KOPT-K1 (cell line): ENCODE measurements around the gene RTL1.

Source experiments
- H3K27ac ChIP-seq: fragments of 200-600 bp; sonication (generic); 2 replicates; pipeline ENCODE4 v1.5.1; 2016; ENCODE audit warnings: antibody characterized with exemption, mild to moderate bottlenecking, low read depth, low read length; ENCODE audit not compliant: poor library complexity, severe bottlenecking
- H3K36me3 ChIP-seq: fragments of 200-600 bp; sonication (generic); 2 replicates; pipeline ENCODE4 v1.5.1; 2017; ENCODE audit warnings: antibody characterized with exemption, mild to moderate bottlenecking, low read length, moderate library complexity; ENCODE audit not compliant: insufficient read depth
- H3K9me3 ChIP-seq: fragments of 200-600 bp; sonication (generic); 2 replicates; pipeline ENCODE4 v1.5.1; 2017; ENCODE audit warnings: antibody characterized with exemption, low read length, mild to moderate bottlenecking; ENCODE audit not compliant: insufficient read depth, poor library complexity, severe bottlenecking

Gene RTL1

GRCh38 chr14:100891501-100892445 lies 11.7 kb downstream of the RTL1 start:
- Histone ChIP-seq H3K9me3 (no peaks in the 10 kb centered on the region), H3K27ac (no peak overlapping the region), H3K36me3 (no peaks in the 10 kb centered on the region)

- no peaks in the 10 kb centered on the region for H3K9me3 ChIP-seq
- H3K27ac ChIP-seq, result no peak overlapping the region
- no peaks in the 10 kb centered on the region for H3K36me3 ChIP-seq
Observed at GRCh38 chr14:100891051-100891450, 12.5 kb downstream of the RTL1 start.

- Histone ChIP-seq H3K27ac (no peak overlapping the region), H3K9me3 (no peaks in the 10 kb centered on the region), H3K36me3 (no peaks in the 10 kb centered on the region)
Observed at GRCh38 chr14:100890061-100890850, 13.3 kb downstream of the RTL1 start.

- Histone ChIP-seq H3K27ac (no peak overlapping the region), H3K36me3 (no peaks in the 10 kb centered on the region), H3K9me3 (no peaks in the 10 kb centered on the region)
Observed at GRCh38 chr14:100889641-100890040, 13.9 kb downstream of the RTL1 start.

GRCh38 chr14:100888789-100889315 lies 14.7 kb downstream of the RTL1 start:
- no peak overlapping the region for H3K27ac ChIP-seq
- H3K9me3 ChIP-seq, result no peaks in the 10 kb centered on the region
- H3K36me3 ChIP-seq, result no peaks in the 10 kb centered on the region

GRCh38 chr14:100887728-100888335 lies 15.7 kb downstream of the RTL1 start:
- no peaks in the 10 kb centered on the region for H3K36me3 ChIP-seq
- H3K27ac ChIP-seq, result no peak overlapping the region
- H3K9me3 ChIP-seq, result no peaks in the 10 kb centered on the region

- H3K27ac ChIP-seq, result no peak overlapping the region
- no peaks in the 10 kb centered on the region for H3K36me3 ChIP-seq
- H3K9me3 ChIP-seq, result no peaks in the 10 kb centered on the region
Observed at GRCh38 chr14:100885617-100886016, 17.9 kb downstream of the RTL1 start.

GRCh38 chr14:100885196-100885595 lies 18.3 kb downstream of the RTL1 start:
- Histone ChIP-seq H3K36me3 (no peaks in the 10 kb centered on the region), H3K27ac (no peak overlapping the region), H3K9me3 (no peaks in the 10 kb centered on the region)

GRCh38 chr14:100884456-100884855 lies 19.1 kb downstream of the RTL1 start:
- H3K27ac ChIP-seq, result no peak overlapping the region
- no peaks in the 10 kb centered on the region for H3K9me3 ChIP-seq
- H3K36me3 ChIP-seq, result no peaks in the 10 kb centered on the region

- no peak overlapping the region for H3K27ac ChIP-seq
- H3K36me3 ChIP-seq, result no peaks in the 10 kb centered on the region
- H3K9me3 ChIP-seq, result no peaks in the 10 kb centered on the region
Observed at GRCh38 chr14:100883789-100884101, 19.8 kb downstream of the RTL1 start.

GRCh38 chr14:100882991-100883788 lies 20.3 kb downstream of the RTL1 start:
- Histone ChIP-seq H3K36me3 (no peaks in the 10 kb centered on the region), H3K27ac (no peak overlapping the region), H3K9me3 (no peaks in the 10 kb centered on the region)

- Histone ChIP-seq H3K27ac (no peak overlapping the region), H3K36me3 (no peaks in the 10 kb centered on the region), H3K9me3 (no peaks in the 10 kb centered on the region)
Observed at GRCh38 chr14:100882026-100882967, 21.2 kb downstream of the RTL1 start.

GRCh38 chr14:100881211-100882025 lies 22.1 kb downstream of the RTL1 start:
- Histone ChIP-seq H3K36me3 (no peaks in the 10 kb centered on the region), H3K27ac (no peak overlapping the region), H3K9me3 (no peaks in the 10 kb centered on the region)
